KBM-7 (cell line): ENCODE measurements around the gene STXBP6.
"Not testable (repeated sequence)": the region's sequence is repeated elsewhere in the genome, so short reads cannot be mapped to it uniquely, and the experiment has no call there.

Experiments used
- DNase-seq: peaks from one replicate; pipeline ENCODE4 v3.0.0-alpha.2; 2015
- in situ Hi-C: fragments of 300-500 bp; cut with MboI; formaldehyde crosslinking; loops from 2 replicates; pipeline ENCODE4 v1.14.3; 2020; ENCODE audit warnings: low sequenced_read_pairs, low pct_unique_long_range_greater_than_20kb, mixed read lengths

STXBP6 gene

DNA sequence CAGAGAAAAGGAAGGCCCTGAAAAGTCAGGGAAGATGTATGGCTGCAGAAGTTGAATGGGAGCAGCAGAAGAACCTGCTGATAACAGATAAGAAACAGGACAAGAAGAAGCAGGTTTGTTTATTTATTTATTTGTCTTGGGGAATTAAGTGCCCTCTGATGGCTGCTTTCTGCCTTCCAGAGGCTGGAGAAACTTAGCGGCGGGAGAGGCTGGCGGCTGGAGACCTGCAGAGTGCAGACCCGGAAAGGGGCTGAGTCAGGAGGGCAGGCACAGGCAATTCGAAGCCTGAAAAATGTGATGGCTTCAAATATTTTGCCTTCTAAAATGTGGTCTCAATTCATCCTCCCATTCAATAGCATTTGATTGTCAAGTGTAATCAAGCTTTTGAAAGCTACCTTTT, 247.7 kb downstream of the STXBP6 start:
- in situ Hi-C loops: no loop called here
- DNase-seq: no peak

DNA sequence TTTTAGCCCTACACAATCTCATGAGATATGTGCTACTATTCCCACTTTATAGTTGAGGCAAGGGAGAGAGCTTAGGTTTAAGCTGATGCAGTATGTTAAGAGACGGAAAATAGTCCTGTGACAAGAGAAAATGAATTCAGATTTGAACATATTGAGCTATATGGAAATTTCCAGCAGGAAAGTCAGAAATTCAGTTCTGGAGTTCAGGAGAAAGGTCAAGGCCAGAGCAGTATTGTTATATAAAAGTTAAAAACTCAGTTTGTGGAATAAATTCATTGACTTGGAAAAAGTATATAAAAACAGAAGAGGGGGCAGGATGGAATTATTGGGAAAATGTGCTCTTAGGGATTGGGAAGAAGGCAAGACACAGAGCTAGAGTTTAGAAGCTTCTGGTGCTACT, 248.9 kb downstream of the STXBP6 start:
- in situ Hi-C loops: no loop called here

DNA sequence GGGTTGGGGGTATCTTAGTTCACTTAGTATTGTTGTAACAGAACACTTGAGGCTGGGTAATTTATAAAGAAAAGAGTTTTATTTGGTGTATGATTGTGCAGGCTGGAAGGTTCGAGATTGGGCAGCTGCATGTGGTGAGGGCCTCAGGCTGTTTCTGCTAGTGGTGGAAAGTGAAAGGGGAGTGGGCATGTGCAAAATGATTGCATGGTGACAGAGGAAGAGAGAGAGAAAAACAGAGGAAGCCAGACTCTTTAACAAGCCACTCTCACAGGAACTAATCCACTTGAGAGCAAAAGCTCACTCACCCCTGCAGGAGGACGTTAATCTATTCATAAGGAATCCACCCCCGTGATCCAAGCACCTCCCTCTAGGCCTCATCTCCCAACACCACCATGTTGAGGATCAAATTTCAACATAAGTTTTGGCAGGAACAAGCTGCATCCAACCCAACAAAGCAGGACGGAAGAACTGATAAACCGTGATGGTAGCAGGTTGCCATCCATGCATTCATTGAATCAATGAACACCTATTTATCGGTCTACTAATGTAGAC, 251.0 kb downstream of the STXBP6 start:
- no peak for DNase-seq
- in situ Hi-C loops: no loop called here

More for the DNA sequence above, 248.9 kb downstream of the STXBP6 start:
- no peak for DNase-seq

DNA sequence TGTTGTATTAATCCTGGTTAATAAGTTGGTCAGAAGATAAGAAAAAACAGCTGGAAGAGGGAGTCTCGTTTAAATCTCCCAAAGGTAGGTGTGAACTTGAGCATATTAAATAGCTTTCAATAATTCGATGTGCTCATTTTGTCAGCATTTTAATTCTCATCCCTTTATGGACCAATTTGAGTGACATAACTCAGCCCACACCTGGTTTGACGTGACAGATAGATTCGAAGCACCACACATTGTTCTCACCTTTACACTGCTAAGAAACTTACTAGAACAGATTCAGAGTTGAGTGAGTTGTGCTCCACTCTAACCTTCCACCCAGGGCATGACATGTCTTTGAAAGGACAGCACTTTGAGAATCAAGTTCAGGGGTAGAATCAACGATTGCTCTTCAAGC, 254.5 kb downstream of the STXBP6 start:
- in situ Hi-C loops: no loop called here
- DNase-seq: no peak

DNA sequence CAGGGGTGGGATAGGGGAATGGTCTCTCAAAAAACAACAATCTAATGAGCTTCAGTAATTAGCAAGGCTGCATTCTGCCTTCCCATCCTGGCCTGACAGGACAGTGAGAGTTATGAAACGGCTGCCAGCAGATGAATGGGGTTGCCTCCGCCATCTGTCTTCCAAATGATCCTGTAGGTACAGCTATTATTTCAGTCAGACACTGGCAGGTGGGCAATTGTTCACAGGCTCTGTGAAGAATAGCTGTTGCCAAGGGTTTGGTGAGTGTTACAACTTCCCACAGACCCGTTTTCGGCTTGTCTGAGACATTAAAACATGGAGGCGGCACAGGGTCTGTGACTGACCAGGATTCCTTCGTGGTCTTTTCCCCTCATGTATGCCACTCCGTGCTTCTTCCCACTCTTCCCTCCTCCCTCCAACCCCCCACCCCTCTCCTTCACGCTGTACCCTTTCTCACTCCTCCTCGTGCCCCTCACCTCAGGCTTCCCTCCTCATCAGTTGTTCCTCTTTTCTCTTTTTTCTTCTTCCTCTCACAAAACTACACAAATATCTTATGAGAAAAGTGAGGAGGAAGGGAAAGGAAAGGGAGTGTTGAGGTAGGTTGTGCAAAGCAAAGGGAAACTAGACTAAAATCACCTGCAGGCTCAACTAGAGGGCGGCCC, 255.2 kb downstream of the STXBP6 start:
- in situ Hi-C loops: no loop called here
- DNase-seq: no peak

DNA sequence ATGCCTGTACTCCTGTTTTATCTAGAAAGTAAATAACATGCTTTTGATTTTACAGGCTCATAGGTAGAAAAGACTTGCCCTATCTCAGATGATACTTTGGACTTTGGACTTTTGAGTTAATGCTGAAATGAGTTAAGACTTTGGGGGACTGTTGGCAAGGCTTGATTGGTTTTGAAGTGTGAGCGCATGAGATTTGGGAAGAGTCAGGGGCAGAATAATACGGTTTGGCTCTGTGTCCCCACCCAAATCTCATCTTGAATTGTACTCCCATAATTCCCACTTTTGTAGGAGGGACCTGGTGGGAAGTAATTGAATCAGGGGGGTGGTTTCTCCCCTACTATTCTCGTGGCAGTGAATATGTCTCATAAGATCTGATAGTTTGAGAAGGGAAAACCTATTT, 259.8 kb downstream of the STXBP6 start:
- in situ Hi-C loops: no loop called here
- no peak for DNase-seq

DNA sequence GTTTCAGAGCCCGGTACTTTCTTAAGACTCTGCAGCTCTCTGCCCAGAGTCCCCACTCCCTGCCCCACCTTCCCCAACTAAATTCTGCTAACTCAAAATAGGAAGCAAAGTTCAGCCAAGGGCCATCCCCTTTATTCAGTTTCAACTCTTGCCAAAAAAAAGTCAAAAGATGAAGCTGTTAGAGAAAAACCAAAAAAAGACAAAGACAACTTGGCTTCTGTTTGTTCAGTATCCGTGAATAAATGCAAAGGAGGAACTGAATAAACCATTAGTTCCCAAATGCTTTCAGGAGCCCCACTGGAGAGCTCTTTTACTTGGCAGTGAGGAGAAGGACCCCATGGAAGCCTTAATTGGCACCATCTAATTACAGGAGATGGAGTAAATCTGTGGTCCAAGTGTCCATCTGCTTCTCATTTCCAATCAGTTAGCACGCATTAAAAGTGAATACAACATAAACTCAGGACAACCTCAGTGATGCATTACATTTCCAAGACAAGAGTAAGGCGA, 260.5 kb downstream of the STXBP6 start:
- no peak for DNase-seq
- in situ Hi-C loops: no loop called here

DNA sequence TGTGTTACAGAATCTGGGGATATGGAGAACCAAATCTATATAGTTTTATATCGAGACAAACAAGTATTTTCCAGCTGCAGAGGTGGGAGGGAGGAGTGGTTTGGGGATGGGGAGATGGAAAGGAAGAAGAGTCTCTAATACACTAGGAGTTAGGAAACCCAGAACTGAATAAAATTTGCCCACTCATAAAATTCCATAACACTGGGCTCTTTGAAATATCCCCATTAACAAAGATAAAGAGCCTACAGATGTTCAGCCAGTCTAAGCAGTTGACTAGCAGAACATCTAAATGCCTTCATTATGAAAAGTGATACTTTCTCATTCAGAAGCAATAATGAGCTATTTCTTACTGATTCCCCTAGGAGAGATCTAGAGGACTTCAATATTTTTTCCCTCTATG, 264.2 kb downstream of the STXBP6 start:
- in situ Hi-C loops: no loop called here
- DNase-seq: no peak

DNA sequence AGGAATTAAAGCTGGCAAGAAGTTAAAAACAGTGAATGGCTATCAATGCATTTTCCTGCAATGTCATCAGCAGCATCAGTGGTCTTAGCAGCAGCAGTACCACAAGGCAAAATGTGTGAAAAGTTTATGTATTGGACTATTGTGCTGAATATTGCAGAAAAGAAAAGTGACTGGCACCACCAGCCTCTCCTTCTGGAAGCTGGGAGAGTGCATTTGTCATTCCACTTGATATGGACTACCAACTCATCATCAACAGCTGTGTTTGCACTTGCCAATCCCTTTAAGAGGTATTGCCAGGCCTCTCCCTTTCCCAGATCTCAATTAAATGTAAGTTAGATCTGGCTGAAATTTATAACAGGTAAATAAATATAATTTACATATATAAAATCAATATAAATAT, 265.0 kb downstream of the STXBP6 start:
- no peak for DNase-seq
- in situ Hi-C loops: no loop called here

DNA sequence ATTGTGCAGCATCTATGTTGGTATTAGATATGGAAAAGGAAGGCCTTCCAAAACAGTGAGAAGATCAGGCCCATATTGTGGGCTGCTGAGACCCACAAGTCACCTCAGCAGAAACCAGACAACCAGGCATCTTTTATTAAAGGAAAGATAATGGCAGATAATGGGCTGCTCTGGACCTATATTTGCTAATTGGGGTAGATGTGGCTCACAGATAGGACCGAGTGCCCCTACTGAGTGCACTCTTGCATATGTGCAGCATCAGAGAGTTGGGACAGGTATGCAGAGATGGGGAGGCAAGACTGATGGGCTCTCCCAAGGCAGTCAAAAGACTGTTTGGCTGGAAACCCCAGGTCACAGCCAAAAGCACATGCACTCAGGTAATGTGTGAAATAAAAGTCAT, 266.2 kb downstream of the STXBP6 start:
- in situ Hi-C loops: no loop called here
- no peak for DNase-seq

DNA sequence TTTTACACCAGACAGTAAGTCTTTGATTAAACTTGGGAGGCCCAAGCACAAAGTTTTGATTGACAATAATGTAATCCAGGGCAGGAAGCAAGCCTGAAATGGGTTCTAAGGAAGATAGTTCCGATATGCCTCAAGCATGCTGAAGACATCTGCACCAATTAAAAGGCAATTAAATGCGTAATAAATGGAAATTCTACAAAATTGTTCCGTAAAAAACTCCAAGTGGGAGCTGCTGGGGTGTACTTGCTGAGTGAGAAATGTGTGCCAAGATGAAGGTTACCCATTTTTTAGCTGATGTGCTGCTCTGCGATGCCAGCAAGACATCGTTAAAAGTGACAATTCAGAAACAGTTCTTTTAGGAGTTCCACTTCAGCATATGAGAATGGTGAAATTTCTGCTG, 269.7 kb downstream of the STXBP6 start:
- no peak for DNase-seq
- in situ Hi-C loops: no loop called here

DNA sequence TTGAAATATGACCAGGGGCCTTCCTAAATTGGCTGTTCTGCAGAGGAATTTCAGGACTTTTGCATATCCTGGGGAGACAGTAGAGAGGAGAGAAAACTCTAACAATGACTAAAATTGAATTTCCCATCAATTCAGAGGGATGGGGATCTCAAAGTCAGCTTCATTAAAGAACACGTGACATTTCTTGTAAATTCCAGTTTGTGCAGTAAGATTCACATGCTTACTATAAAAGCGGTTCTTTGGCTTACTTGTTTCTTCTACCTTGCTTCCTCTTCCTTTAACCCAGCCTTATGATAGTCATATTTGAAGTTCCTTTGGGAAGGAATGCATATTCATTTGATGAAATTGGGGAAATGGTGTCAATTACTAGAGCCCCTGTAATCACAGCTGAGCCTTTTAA, 272.3 kb downstream of the STXBP6 start:
- DNase-seq: no peak
- in situ Hi-C loops: no loop called here

DNA sequence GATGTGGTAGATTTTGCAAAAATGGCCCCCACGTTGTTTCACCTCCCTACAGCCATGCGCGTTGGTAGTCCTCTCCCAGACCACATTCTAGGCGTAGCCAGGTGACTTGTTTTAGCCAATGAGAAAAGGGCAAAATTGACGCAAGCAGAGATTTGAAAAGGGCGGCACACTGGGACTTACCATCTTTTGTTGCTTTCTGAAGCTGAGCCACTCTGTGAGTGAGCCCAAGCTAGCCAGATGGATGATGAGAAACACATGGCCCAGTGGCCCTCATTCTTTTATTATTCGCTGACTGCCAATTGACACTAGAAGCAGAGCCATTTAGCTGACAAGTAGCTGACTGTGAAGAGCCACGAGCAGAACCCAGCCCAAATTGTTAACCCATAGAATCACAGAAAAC, 274.0 kb downstream of the STXBP6 start:
- no peak for DNase-seq

DNA sequence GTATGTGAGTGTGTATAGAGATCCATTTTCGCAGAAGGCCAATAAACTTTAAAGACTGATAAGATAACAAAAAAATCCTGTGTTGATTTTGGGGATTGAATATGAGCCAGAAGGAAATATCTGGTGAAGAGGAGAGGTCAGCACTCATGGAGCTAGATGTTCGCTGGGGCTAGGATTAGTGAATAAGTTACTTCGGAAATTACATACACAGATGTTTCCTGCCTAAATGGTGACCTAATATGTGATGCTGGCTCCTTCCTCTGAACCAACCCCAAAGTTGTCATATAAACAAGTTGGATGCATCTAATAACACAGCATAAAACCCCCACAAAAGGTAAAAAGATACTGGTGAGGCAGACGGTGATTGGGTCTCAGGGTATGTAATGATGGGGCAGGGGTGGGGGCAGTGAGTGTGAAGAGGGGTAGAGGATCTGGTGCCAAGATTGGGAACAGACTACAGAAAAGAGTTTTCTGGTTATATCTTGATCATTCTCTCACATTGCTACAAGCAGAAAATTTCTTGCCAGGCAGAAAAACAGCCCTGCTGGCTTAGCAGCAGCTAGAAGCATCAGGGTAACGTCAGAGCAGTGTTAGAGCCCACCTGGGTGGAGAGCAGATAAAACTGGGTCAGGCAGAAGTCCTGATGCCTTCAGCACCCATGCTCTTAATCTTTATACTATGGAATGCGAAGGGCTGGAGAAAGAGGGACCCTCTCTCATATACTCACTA, 275.6 kb downstream of the STXBP6 start:
- in situ Hi-C loops: no loop called here

More for the DNA sequence above, 274.0 kb downstream of the STXBP6 start:
- in situ Hi-C loops: no loop called here

DNA sequence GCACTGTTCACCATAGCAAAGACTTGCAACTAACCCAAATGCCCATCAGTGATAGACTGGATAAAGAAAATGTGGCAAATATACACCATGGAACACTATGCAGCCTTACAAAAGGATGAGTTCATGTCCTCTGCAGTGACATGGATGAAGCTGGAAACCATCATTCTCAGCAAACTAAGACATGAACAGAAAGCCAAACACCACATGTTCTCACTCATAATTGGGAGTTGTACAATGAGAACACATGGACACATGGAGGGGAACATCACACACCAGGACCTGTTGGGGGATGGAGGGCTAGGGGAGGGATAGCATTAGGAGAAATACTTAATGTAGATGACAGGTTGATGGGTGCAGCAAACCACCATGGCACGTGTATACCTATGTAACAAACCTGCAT, 276.4 kb downstream of the STXBP6 start:
- DNase-seq, in situ Hi-C loops: not testable (repeated sequence)

More for the DNA sequence above, 275.6 kb downstream of the STXBP6 start:
- DNase-seq: no peak

DNA sequence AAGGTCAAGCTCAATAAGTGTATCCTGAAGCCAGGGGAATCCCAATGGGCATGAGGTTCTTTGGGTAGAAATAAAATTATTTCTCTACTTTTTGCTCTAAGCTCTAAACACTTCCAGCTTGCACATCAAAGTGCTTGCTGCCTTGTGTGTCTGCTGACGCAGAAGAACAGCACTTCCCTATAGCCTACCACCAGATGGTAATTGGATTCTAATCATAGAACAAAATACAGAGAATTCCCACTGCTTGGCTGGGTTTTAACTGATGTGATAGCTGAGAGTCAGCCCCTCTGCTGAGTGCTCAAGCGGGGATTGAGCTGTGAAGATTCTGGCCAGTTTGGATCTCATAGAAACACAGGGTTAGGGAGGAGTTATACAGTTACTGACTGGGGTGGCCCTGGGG, 283.5 kb downstream of the STXBP6 start:
- DNase-seq: no peak
- in situ Hi-C loops: no loop called here

DNA sequence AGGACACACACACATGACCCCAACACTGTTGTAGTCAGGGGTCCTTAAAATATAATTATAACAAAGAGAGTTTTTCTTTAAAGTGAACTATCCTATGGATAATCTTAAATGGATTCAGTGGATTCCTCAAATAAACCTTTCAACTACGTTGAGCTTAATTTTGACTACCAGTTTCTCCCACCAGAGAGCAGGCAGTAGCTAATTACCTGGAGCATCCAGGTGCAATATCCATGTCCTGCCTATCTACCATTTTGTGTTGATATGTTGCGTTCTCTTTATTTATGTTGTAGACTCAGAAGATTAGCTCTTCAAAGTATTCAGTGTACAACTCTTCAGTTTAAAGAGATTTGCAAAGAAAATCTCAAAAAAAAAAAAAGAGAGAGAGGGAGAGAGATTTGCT, 288.8 kb downstream of the STXBP6 start:
- in situ Hi-C loops: no loop called here

More for the DNA sequence above, 288.8 kb downstream of the STXBP6 start:
- DNase-seq: no peak
